Mesenteric fat pad (tissue), 1 donor: ENCODE measurements around the gene ADGRD1. TPM values are rescaled to one million over a fixed set of nuclear protein-coding genes. Genes with fewer than 3 reads are reported as not detected.

Source experiments
- DNase-seq: peaks from one replicate; pipeline ENCODE4 v3.0.0-alpha.2; 2020; ENCODE audit warnings: low spot score
- total RNA-seq: library from RNA; stranded (reverse); fragmentation: NEBNext Ultra II Directional; extraction: Animal tissue kit (Norgen Biotek cat#: 25700); gene quantifications from one replicate; pipeline ENCODE4 v1.2.1, GENCODE V29; 2021
- donor health status: DM: yes; HTN: yes; CAD: no.

ADGRD1 gene
- total RNA-seq, 1 donor from 2014 or later = 28.5 TPM

DNA sequence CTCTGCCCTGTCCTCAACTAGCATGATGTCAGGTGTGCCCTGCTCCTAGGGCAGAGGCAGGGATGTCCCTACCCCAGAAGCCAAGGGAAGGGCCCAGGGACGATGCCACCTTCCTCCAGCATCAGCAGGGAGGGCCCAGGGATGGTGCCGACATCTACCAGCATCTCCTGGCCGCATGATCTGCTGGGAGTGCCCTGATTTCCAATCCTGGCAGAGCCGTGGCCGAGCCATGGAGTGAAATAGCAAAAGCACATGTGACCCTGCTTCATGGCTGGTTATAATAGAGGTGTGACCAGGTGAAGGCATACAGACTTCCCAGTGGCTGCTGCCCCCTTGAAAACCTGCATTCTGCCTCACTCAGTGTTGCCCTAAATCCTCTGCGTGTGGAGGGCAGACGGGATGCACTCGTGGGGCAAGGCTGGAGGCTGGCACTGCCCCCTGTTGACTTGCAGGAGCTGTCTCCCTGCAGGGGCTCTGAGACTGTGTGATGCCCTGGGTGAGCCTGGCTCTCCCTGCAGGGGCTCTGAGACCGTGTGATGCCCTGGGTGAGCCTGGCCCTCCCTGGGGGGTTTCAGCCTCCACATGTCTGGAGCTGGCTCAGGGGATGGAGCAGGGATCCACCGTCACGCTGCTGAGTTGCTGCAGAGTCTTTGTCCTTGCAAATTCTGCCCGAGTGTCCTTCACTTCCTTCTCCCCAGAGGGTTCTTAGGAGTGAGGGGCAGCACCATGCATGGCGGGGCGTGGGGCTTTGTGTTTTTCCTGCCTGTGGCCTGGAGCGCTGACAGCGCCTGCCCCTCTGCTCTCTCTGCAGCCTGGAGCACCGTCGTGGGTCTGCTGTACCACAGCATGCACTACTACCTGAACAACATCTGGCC is 51.7 kb downstream of the ADGRD1 start:
- DNase-seq = no peak

DNA sequence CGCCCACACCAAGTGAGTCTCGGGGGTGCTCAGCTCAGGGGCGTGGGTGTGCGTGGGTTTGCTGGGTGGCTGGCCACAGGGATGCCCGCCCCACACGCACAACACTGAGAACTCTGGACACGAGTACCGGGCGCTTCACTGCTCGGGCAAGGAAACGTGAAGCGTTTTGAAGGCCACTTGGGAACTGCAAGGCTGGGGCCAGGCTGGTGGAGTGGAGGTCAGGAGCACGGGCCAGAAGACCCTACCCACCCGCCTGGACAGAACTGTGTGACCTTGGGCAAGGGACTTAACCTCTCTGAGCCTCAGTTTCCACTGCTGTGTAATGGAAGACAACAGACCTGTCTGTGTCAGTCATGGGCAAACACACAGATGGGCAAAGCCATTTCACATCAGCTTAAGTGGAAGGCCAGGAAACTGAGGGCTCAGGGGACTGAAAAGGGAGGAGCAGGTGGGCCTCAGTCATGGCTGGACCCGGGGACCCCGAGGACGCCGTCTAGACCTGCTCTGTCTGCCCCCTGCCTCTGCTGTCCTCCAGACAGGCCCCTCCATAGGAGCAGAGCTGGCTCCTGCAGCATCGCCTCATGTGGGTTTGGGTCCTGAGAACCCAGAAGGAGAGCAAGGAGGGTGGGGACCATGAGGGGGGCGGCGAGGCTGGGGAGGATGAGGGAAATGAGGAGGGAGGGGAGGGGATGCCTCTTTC is 52.5 kb downstream of the ADGRD1 start:
- no peak for DNase-seq

DNA sequence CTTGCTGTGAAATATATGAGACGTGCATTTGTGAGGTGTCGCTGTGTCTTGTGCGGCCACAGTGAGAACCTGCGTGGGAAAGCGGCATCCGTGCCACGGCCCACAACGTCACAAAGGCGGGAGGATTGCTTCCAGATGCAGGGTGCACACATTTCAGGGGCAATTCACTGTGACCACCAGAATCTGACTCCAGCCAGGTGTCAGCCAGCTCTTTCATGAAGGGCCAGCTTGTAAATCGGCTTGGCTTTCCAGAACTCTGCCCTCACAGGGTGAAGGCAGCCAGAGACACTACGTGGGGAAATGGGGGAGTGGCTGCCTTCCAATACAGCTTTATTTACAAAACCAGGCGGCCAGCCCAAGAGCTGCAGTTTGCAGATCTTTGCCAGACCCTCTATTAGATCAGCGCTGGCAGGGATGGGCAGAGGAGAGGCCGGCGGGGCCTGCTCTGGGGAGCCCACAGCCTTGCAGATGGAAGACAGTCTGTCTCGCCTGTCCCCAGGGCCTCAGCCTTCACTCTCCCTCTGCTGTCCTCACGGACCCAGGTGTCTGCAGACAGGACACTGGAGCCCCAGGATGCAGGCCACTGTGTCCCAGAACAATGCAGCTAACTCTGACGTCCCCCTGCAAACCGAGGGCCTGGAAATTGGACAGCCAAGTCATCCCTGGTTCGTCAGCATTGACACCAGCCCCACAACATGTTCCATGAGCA is 53.5 kb downstream of the ADGRD1 start:
- no peak for DNase-seq

DNA sequence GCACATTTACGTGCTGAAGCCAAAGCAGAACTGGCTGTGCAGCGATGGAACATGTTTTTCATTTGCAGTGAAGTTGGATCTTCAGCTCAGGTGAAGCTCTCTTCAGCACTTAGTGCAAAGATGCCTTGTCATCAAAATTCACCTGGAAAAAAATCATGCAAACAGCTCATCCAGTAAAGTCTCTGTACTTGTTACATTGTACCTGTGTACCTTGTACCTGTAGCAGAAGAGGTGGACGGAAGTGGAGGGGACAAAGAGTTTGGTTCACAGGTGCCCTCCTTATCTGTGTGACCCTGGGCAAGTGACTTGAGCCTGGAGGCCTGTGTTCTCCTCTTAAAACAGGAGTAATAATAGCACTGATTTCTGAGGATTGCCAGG is 54.0 kb downstream of the ADGRD1 start:
- no peak for DNase-seq

DNA sequence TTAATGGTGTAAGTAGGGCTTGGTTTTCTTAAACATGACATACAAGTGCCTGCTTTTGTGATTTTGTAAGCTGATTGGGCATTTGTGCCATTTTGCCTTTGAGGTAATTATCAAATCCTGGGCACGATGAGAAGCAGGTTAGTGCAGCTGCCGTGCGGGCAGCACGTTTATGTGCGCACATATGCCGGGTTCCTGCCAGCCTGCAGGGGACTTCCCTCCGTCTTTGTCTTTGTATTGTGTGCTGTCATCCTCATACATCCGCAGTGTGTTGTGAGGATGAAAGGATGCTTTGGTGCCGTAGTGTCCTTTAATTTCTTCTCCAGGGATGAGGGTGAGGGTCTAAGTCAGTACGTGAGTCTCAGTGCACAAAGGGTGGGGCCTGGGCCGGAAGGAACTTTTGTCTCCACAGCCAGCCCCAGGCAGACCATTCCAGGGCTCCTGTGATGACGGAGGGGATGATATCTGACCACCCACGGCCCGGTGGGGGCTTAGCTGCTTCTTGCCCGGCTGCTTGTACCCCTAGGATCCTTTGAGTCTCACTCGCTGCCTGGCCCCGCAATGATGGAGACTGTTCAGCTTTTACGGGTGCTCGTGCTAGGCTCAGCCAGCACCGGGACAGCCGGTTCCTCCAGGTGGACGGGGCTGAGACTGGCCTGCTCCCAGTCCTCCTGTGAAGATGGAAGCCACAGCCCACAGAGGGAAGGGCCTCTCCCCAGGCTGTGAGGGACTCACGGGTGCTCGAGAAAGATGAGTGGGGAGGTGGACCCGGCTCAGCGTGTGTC is 54.6 kb downstream of the ADGRD1 start:
- DNase-seq = no peak

DNA sequence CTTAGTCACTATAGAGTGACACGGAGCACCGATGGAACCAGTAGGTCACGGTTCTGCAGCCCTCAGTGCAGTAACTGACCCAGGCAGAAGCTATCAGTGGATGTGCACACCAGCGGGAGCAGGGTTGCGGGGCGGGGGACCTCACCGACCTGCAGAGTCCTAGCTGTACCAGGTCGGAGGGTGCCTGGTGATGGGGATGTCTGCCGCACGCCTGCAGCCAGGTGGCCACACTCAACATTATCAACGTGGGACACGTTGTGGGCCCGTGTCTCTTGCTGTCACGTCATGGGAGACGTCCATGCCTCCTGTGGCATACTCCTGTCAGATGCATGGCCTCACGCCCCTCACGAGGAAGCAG is 55.2 kb downstream of the ADGRD1 start:
- DNase-seq = no peak

DNA sequence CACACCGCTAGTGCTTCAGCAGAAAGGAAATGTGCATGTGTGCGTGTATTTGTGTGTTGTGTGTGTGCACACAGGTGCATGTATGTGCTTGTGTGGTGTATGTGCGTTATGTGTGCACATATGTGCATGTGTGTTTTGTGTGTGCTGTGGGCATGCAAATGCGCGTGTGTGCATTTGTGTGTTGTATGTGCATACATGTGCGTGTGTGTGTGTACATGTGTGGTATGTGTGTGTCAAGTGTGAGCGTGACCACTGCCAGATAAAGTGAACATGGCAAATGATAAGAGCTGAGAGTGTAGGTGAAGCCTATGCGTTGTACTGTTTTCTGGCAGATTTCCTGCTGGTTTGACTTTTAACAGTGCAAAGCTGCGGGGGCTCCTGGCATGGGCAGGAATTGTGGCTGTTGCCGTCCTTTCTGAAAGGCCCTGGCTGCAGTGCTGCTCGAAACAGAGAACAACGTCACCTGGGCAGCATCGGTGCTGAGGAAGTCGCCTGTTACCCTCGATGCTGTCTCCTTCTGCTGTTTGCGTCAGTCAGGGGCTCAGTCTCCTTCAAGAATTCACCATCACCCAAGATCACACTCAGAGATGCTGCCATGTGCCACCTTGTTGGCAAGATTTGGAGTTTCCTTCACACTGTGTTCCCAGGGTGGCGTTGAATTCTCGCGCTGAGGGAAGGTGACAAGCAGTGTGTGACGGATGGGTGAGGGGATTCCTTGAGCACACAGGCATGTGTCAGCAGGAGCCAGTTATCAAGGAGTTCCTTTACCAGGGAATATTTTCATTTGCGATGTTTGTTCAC is 56.1 kb downstream of the ADGRD1 start:
- DNase-seq = no peak

DNA sequence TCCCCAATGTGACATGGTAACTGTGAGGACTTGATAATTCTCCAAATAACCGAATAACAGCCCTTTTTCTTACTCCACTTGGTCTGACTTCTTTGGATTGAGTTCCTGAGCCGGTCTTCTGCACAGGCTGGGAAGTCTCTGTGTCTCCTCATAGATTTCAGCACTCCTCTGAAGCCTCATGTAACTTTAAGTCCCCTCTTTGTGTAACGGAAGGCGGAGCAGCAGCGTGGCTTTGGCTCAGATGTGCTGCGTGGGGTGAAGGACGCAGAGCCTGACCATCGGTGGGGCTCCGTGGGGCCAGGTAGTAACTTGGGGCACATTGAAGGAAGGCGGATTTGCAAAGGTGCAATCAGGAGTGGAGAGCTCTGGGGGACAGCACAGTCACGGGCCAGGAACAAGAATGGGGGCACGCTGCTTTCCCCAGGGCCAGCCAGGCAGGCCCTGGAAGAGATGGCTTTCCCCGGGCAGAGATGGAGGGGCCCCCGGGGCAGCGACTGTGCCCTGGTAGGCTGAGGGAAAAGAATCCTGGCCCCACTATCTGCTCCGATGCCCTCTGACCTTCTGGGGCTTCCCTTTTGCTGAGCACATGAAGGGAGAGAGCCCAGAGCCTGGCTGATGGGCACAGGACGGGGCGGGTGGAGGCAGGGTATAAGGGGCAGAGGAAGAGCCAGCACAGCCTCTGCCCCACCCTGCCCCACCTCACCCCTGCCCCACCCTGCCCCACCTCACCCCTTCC is 56.9 kb downstream of the ADGRD1 start:
- DNase-seq = no peak

DNA sequence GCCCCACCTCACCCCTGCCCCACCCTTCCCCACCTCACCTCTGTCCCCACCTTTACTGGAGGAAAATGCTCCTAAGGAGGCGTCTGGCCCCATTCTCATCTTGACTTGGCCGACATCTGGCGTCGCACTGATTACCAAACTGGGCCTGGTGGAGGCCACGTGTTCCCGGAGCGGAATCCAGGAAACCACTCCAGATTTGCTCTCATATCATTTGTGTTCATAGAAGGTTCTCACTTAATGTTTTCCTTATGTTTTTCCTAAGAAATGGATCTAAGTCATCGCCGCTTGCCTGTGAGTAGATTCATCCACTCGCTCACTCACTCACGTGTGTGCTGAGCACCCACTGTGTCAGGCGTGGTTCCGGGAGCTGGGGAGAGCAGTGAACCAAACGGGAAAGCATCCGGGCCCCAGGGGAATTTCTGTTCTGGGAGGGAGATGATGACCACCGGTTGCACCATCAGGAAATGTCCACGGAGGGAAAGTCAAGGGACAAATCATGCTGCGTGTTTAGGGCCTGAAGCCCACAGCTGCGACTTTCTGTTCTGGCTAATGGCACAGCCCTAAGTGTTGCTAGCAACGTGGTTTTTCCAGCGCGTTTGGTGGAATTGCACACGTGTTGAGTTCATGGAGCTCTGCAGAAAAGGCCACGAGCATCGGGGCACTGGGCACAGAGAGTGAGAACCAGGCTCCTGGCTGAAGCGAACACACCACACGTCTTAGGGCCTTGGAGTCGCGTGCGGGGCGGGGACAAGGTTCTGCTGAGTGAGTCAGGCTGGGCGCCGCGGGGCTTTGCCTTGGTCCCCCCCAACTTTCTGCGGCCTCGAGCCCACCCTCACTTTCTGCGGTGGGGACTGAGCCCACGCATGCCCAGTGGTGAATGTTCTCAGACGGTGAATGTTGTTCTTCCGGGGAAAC is 57.7 kb downstream of the ADGRD1 start:
- no peak for DNase-seq

DNA sequence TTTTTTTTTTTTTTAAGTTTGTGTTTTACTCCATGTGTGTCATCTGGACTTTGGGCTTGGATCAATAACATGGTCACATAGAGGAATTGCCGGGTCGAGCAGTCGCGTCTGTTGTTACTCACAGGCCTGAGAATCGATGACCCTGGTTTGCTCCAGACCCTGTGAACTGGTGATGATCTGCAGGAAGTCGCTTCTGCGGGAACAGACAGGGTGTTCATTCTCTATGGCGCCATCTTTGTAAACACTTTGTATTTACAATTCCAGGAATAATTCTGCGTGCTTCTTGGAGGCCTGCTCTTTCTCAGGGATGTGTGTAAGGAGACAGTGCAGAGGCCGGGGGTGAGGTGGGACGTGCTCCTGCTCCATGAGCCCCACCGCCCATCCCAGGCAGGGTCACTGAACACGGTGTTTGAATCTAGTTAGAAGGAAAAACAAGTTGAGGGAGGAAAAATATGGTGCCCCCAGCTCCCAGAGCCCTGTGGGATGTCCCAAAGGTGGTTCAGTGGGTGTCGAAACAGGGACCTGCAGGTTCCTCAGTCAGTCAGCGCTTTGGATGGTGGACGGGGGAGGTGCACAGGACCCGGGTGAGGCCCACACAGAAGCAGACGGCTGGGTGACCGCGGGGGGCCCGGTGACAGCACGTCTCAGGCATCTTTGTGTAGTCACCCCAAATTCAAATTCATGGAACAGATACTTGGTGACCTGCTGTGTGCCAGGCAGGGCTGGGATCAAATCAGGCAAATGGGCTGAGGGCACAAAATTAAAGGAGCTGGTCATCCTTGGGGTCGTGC is 58.8 kb downstream of the ADGRD1 start:
- DNase-seq = no peak

DNA sequence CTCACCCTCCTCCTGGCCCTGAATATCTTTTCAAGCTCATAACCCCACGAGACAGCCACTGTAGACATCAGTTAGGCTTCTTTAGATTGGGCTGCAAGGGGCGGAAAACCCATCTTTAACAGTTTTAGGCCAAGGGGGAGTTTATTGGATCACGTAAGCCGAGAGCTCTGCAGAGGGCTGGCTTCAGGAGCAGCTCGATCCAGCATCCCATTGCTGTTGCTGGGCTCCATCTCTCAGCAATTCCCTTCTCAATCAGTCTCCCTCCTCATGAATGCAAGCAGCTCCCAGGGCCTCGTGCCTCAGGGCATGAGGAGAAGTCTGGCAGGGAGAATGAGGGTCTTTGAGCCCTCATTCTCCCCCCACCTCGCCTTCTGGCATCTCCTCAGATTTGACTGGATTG is 59.4 kb downstream of the ADGRD1 start:
- DNase-seq = no peak

DNA sequence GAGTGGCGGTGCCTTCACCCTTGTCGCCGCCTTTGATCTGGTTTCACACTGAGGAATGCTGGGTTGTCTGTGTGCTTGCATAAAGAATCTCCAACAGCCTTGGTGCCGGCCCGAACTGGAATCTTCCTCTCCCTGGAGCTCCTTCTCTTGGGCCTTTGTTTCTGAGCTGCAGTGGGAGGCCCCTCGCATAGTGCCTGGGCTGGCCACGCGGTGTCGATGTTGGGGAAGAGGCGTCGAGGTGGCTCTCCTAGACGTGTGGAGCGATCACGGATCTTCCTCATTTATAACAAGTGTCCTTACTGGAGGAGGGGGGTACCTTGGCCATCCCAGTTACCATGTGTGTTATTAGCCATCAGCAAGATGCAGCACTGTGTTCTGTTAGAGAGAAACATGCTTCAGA is 60.6 kb downstream of the ADGRD1 start:
- no peak for DNase-seq

DNA sequence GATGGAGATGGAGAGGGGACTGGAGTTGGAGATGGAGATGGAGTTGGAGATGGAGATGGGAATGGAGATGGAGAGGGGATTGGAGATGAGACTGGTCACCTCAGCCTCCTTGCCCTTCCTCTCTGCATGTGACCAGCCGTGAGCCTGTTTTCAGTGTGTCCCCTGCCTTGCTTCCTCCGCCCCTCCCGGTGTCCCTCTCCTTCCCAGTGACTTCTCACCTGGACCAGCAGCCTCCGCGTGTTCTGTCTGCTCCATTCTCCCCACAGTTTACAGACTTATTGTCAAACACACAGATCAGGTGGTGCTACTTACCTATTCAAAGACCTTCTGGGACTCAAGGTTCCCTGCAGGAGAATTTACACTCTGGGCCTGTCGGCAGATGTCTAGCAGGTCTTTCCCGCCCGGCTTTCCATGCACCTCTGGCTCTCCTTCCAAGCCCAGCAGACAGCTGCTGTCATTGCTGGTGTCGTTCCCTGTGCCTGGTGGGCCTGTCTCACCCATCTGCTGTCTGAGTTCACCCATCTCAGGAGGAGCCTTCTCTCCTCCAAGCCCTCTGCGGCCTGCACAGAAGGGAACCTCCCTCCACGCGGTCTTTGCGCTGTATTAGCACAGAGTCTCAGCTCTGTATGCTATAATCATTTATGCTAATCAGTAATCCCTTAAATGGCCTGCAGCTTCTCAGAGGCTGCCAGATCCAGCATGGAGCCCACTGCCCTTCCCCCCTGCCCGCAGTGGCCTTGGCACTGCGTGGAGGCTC is 62.1 kb downstream of the ADGRD1 start:
- DNase-seq = no peak

- DNase-seq = no peak
Measured at GRCh38 chr12:131017477-131017991, 63.8 kb downstream of the ADGRD1 start.

DNA sequence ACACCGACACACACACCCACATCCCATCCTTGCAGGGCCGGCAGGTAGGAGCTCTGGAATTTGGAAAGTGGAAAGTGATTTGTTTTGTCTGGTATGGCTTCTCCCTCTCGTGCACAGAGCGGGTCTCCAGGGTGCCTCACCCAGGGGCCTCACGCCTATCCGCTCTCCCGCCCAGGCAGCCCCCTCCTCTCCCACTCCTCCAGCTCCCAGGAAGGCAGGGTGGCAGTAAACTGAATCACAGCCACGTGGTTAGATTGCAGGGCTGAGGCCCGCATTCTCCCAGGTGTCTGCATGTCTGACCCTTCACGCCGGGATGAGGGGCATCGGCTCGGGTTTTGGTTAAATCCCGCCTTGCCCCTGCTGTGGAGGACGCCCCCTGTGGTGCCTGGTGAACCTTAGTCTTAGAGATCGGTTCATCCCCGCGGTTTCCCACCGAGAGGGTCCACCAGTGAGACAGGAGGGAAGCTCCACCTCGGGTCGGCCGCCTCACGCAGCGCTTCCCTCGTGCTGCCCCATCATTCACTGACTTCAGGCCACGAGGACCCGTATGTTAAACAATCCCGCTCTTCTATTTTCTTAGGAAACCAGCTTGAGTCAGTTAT is 64.4 kb downstream of the ADGRD1 start:
- no peak for DNase-seq

- no peak for DNase-seq
Measured at GRCh38 chr12:131018808-131019397, 65.2 kb downstream of the ADGRD1 start.
